HEK293 (cell line): ENCODE measurements around the gene NUP43.
A peak's percentile ranks its signal among the peaks of the same experiment; 100 is the strongest.

ENCODE experiments used
- ELK4 ChIP-seq: IDR thresholded peaks from 2 replicates; pipeline ENCODE4 v1.6.1; 2011; ENCODE audit warnings: mild to moderate bottlenecking, low read depth, low read length, borderline replicate concordance
- KLF17 ChIP-seq: fragments of 450-650 bp; formaldehyde crosslinking; IDR thresholded peaks from 2 replicates; pipeline ENCODE4 v1.5.1; 2016; ENCODE audit warnings: missing biosample characterization, missing genetic modification characterization
- OVOL3 ChIP-seq: fragments of 450-650 bp; formaldehyde crosslinking; IDR thresholded peaks from 2 replicates; pipeline ENCODE4 v1.5.1; 2016; ENCODE audit warnings: missing biosample characterization, missing genetic modification characterization
- SETDB1 ChIP-seq: IDR thresholded peaks from one replicate; pipeline ENCODE4 v1.6.1; 2017; ENCODE audit warnings: mild to moderate bottlenecking, low read length, moderate library complexity, mixed read lengths; ENCODE audit not compliant: insufficient read length
- TCF7L2 ChIP-seq: IDR thresholded peaks from 2 replicates; pipeline ENCODE4 v1.6.1; 2011; ENCODE audit warnings: low read depth, mild to moderate bottlenecking, inconsistent platforms, low read length, moderate library complexity, borderline replicate concordance
- ZNF133 ChIP-seq: fragments of 450-650 bp; formaldehyde crosslinking; IDR thresholded peaks from 2 replicates; pipeline ENCODE4 v1.5.1; 2016; ENCODE audit warnings: missing biosample characterization, missing genetic modification characterization
- ZNF184 ChIP-seq: fragments of 450-650 bp; IDR thresholded peaks from 2 replicates; pipeline ENCODE4 v1.5.1; 2018; ENCODE audit warnings: missing biosample characterization, mild to moderate bottlenecking, missing genetic modification characterization
- ZNF239 ChIP-seq: fragments of 450-650 bp; formaldehyde crosslinking; IDR thresholded peaks from 2 replicates; pipeline ENCODE4 v1.5.1; 2016; ENCODE audit warnings: missing biosample characterization, missing genetic modification characterization
- ZNF280C ChIP-seq: fragments of 450-650 bp; formaldehyde crosslinking; IDR thresholded peaks from 2 replicates; pipeline ENCODE4 v1.5.1; 2016; ENCODE audit warnings: missing biosample characterization, missing genetic modification characterization
- ZNF280D ChIP-seq: fragments of 450-650 bp; formaldehyde crosslinking; IDR thresholded peaks from 2 replicates; pipeline ENCODE4 v1.5.1; 2016; ENCODE audit warnings: missing biosample characterization, missing genetic modification characterization
- ZNF302 ChIP-seq: fragments of 450-650 bp; formaldehyde crosslinking; IDR thresholded peaks from 2 replicates; pipeline ENCODE4 v1.5.1; 2016; ENCODE audit warnings: missing biosample characterization, missing genetic modification characterization, low read depth
- ZNF335 ChIP-seq: fragments of 450-650 bp; formaldehyde crosslinking; conservative IDR thresholded peaks from 2 replicates; pipeline ENCODE4 v1.5.1; 2016; ENCODE audit warnings: missing biosample characterization, missing genetic modification characterization
- ZNF354C ChIP-seq: fragments of 450-650 bp; formaldehyde crosslinking; IDR thresholded peaks from 2 replicates; pipeline ENCODE4 v1.5.1; 2016; ENCODE audit warnings: missing biosample characterization, missing genetic modification characterization, low read depth, borderline replicate concordance
- ZNF366 ChIP-seq: fragments of 450-650 bp; formaldehyde crosslinking; conservative IDR thresholded peaks from 2 replicates; pipeline ENCODE4 v1.5.1; 2016; ENCODE audit warnings: missing biosample characterization, missing genetic modification characterization
- ZNF394 ChIP-seq: fragments of 450-650 bp; formaldehyde crosslinking; IDR thresholded peaks from 2 replicates; pipeline ENCODE4 v1.5.1; 2016; ENCODE audit warnings: missing biosample characterization, missing genetic modification characterization, mild to moderate bottlenecking, moderate library complexity, borderline replicate concordance
- ZNF530 ChIP-seq: fragments of 450-650 bp; formaldehyde crosslinking; IDR thresholded peaks from 2 replicates; pipeline ENCODE4 v1.5.1; 2016; ENCODE audit warnings: low read depth, missing biosample characterization, missing genetic modification characterization
- ZNF558 ChIP-seq: fragments of 450-650 bp; formaldehyde crosslinking; IDR thresholded peaks from 2 replicates; pipeline ENCODE4 v1.5.1; 2016; ENCODE audit warnings: missing biosample characterization, missing genetic modification characterization
- ZNF596 ChIP-seq: fragments of 450-650 bp; IDR thresholded peaks from 2 replicates; pipeline ENCODE4 v1.5.0; 2018; ENCODE audit warnings: missing biosample characterization, mild to moderate bottlenecking, missing genetic modification characterization, moderate library complexity
- ZNF830 ChIP-seq: fragments of 450-650 bp; IDR thresholded peaks from 2 replicates; pipeline ENCODE4 v1.5.0; 2018; ENCODE audit warnings: missing biosample characterization, missing genetic modification characterization, low read depth, mild to moderate bottlenecking, moderate library complexity
- TF ChIP-seq, protein P1 (sequence below): fragments of 450-650 bp; formaldehyde crosslinking; IDR thresholded peaks from 2 replicates; pipeline ENCODE4 v1.5.1; 2017; ENCODE audit warnings: missing biosample characterization, missing genetic modification characterization
- TF ChIP-seq, protein P2 (sequence below): fragments of 450-650 bp; formaldehyde crosslinking; IDR thresholded peaks from 2 replicates; pipeline ENCODE4 v1.5.0; 2017; ENCODE audit warnings: missing biosample characterization, missing genetic modification characterization, borderline replicate concordance
- TF ChIP-seq, protein P3 (sequence below): fragments of 450-650 bp; formaldehyde crosslinking; IDR thresholded peaks from 2 replicates; pipeline ENCODE4 v1.5.1; 2017; ENCODE audit warnings: missing biosample characterization, missing genetic modification characterization

Gene NUP43

GRCh38 chr6:149717588-149718458 lies 28.5 kb downstream of the NUP43 start, which contains the start of gene LATS1 (continued):
- TF ChIP-seq ZNF354C (tag by site-specific recombination) (no peak), ZNF133 (tag by site-specific recombination) (no peak), ZNF830 (tag by site-specific recombination) (no peak), ZNF394 (peak; percentile 81; the same call in 1 of the 2 replicates), ZNF280C (tag by site-specific recombination) (no peak), ZNF184 (no peak), KLF17 (tag by site-specific recombination) (peak; percentile 82; the same call in 1 of the 2 replicates), ZNF335 (tag by site-specific recombination) (peak; percentile 79), ZNF530 (tag by site-specific recombination) (no peak), ZNF280D (tag by site-specific recombination) (no peak), SETDB1 (no peak), TCF7L2 (no peak), ZNF558 (no peak), ZNF302 (no peak), ZNF366 (tag by site-specific recombination) (no peak; the same call in 1 of the 2 replicates), ELK4 (no peak), ZNF239 (tag by site-specific recombination) (no peak), OVOL3 (tag by site-specific recombination) (no peak), ZNF596 (tag by site-specific recombination) (no peak)
- TF ChIP-seq, protein P1, sequence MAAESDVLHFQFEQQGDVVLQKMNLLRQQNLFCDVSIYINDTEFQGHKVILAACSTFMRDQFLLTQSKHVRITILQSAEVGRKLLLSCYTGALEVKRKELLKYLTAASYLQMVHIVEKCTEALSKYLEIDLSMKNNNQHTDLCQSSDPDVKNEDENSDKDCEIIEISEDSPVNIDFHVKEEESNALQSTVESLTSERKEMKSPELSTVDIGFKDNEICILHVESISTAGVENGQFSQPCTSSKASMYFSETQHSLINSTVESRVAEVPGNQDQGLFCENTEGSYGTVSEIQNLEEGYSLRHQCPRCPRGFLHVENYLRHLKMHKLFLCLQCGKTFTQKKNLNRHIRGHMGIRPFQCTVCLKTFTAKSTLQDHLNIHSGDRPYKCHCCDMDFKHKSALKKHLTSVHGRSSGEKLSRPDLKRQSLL = no peak
- TF ChIP-seq, protein P2, sequence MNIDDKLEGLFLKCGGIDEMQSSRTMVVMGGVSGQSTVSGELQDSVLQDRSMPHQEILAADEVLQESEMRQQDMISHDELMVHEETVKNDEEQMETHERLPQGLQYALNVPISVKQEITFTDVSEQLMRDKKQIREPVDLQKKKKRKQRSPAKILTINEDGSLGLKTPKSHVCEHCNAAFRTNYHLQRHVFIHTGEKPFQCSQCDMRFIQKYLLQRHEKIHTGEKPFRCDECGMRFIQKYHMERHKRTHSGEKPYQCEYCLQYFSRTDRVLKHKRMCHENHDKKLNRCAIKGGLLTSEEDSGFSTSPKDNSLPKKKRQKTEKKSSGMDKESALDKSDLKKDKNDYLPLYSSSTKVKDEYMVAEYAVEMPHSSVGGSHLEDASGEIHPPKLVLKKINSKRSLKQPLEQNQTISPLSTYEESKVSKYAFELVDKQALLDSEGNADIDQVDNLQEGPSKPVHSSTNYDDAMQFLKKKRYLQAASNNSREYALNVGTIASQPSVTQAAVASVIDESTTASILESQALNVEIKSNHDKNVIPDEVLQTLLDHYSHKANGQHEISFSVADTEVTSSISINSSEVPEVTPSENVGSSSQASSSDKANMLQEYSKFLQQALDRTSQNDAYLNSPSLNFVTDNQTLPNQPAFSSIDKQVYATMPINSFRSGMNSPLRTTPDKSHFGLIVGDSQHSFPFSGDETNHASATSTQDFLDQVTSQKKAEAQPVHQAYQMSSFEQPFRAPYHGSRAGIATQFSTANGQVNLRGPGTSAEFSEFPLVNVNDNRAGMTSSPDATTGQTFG (tag by site-specific recombination) = no peak
- TF ChIP-seq, protein P3, sequence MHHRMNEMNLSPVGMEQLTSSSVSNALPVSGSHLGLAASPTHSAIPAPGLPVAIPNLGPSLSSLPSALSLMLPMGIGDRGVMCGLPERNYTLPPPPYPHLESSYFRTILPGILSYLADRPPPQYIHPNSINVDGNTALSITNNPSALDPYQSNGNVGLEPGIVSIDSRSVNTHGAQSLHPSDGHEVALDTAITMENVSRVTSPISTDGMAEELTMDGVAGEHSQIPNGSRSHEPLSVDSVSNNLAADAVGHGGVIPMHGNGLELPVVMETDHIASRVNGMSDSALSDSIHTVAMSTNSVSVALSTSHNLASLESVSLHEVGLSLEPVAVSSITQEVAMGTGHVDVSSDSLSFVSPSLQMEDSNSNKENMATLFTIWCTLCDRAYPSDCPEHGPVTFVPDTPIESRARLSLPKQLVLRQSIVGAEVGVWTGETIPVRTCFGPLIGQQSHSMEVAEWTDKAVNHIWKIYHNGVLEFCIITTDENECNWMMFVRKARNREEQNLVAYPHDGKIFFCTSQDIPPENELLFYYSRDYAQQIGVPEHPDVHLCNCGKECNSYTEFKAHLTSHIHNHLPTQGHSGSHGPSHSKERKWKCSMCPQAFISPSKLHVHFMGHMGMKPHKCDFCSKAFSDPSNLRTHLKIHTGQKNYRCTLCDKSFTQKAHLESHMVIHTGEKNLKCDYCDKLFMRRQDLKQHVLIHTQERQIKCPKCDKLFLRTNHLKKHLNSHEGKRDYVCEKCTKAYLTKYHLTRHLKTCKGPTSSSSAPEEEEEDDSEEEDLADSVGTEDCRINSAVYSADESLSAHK (tag by site-specific recombination) = no peak; the same call in 1 of the 2 replicates
